Measurements from ENCODE around the gene OR4K13. TPM values are rescaled to one million over a fixed set of nuclear protein-coding genes. Genes with fewer than 3 reads are reported as not detected.

OR4K13 gene
- total RNA-seq, 1 donor from 2014 or later: not detected

- TF ChIP-seq CTCF (IDR thresholded peaks at IDR 0.05) (no peak), EZH2phosphoT487 (IDR thresholded peaks at IDR 0.05) (no peak), EZH2 (IDR thresholded peaks at IDR 0.05) (no peak)
- no peak within 1 kb of the TSS for H3K9ac ChIP-seq
- peaks cover 15% of the 10 kb centered on the region for H3K9me3 Mint-ChIP-seq
- H3K36me3 ChIP-seq: no peaks in the 10 kb centered on the region
- H3K27ac Mint-ChIP-seq: no peak within 1 kb of the TSS
- H3K4me1 ChIP-seq: no peaks in the 10 kb centered on the region
- no peak within 1 kb of the TSS for H3K4me2 ChIP-seq
- no peak within 1 kb of the TSS for H2AFZ ChIP-seq (replicated peaks)
- H3K4me1 Mint-ChIP-seq: no peaks in the 10 kb centered on the region
- no peak within 1 kb of the TSS for H3K27ac ChIP-seq
- H3K79me2 ChIP-seq (ENCODE audit: low read depth): no peaks in the 10 kb centered on the region
- H3K4me3 ChIP-seq: no peak within 1 kb of the TSS
- H3K9me3 ChIP-seq (ENCODE audit: low read depth): peaks cover 59% of the 10 kb centered on the region
- H3K36me3 Mint-ChIP-seq: no peaks in the 10 kb centered on the region
- peaks cover 2% of the 10 kb centered on the region for H3K27me3 Mint-ChIP-seq (ENCODE audit: insufficient read depth, low read depth)
- no peaks in the 10 kb centered on the region for H3K27me3 ChIP-seq
- no peaks in the 10 kb centered on the region for H4K20me1 ChIP-seq (ENCODE audit: low read depth)
- H3F3A ChIP-seq (ENCODE audit: low read depth): no peaks in the 10 kb centered on the region
- DNase-seq (ENCODE audit: low spot score): no peak
- no peak within 1 kb of the TSS for H3K4me3 Mint-ChIP-seq
These were observed 16.5 kb downstream of the OR4K13 start, which contains the start of gene OR4K14 for GRCh38 chr14:20019257-20019865. Gene OR4K14, minus strand, starts transcription at chr14:20019307. Its CDS starts 4,114 bp downstream, at chr14:20015193.

DNA sequence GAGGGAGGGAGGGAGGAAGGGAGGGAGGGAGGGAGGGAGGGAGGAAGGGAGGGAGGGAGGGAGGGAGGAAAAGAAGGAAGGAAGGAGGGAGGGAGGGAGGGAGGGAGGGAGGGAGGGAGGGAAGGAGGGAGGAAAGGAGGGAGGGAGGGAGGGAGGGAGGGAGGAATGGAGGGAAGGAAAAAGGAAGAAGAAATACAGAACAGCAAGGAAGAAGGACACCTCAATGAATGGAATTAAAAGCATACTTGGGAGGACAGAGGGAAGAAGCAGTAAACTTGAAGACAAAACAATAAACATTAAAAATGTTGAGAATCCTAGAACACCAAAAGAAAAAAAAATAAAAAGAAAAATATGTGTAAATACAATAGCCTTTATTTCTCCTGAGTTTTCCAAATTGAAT, 27.7 kb downstream of the OR4K13 start:
- Histone ChIP-seq H4K20me1 (ENCODE audit: low read depth) (no peaks in the 10 kb centered on the region), H3K36me3 (no peaks in the 10 kb centered on the region), H3K9ac (no peak overlapping the region), H2AFZ (replicated peaks) (no peak overlapping the region), H3K27ac (no peak overlapping the region), H3K9me3 (ENCODE audit: low read depth) (peaks cover 52% of the 10 kb centered on the region), H3K27me3 (no peaks in the 10 kb centered on the region), H3K4me1 (no peaks in the 10 kb centered on the region), H3F3A (ENCODE audit: low read depth) (no peaks in the 10 kb centered on the region), H3K4me3 (no peak overlapping the region), H3K79me2 (ENCODE audit: low read depth) (no peaks in the 10 kb centered on the region), H3K4me2 (no peak overlapping the region)
- Mint-ChIP-seq H3K36me3 (no peaks in the 10 kb centered on the region), H3K4me3 (no peak overlapping the region), H3K27me3 (ENCODE audit: insufficient read depth, low read depth) (peaks cover 2% of the 10 kb centered on the region), H3K9me3 (peaks cover 26% of the 10 kb centered on the region), H3K4me1 (no peaks in the 10 kb centered on the region), H3K27ac (no peak overlapping the region)
- DNase-seq (ENCODE audit: low spot score): no peak
- TF ChIP-seq EZH2 (IDR thresholded peaks at IDR 0.05) (no peak), EZH2phosphoT487 (IDR thresholded peaks at IDR 0.05) (no peak)

GRCh38 chr14:20002319-20002718, 33.5 kb downstream of the OR4K13 start:
- H3K9me3 ChIP-seq (ENCODE audit: low read depth): peaks cover 50% of the 10 kb centered on the region
- no peaks in the 10 kb centered on the region for H3K36me3 ChIP-seq
- no peaks in the 10 kb centered on the region for H3K27me3 ChIP-seq
- H3K4me2 ChIP-seq: no peak overlapping the region
- H3K9ac ChIP-seq: no peak overlapping the region
- TF ChIP-seq CTCF (IDR thresholded peaks at IDR 0.05) (no peak), EZH2phosphoT487 (IDR thresholded peaks at IDR 0.05) (no peak), EZH2 (IDR thresholded peaks at IDR 0.05) (no peak)
- H3K27ac ChIP-seq: no peak overlapping the region
- H2AFZ ChIP-seq (replicated peaks): no peak overlapping the region
- no peaks in the 10 kb centered on the region for H4K20me1 ChIP-seq (ENCODE audit: low read depth)
- H3K4me1 Mint-ChIP-seq: no peaks in the 10 kb centered on the region
- H3K4me1 ChIP-seq: no peaks in the 10 kb centered on the region
- H3F3A ChIP-seq (ENCODE audit: low read depth): no peaks in the 10 kb centered on the region
- no peak overlapping the region for H3K4me3 Mint-ChIP-seq
- DNase-seq (ENCODE audit: low spot score): no peak
- H3K9me3 Mint-ChIP-seq: peaks cover 22% of the 10 kb centered on the region
- H3K27ac Mint-ChIP-seq: no peak overlapping the region
- no peaks in the 10 kb centered on the region for H3K36me3 Mint-ChIP-seq
- no peaks in the 10 kb centered on the region for H3K27me3 Mint-ChIP-seq (ENCODE audit: insufficient read depth, low read depth)
- no peak overlapping the region for H3K4me3 ChIP-seq
- no peaks in the 10 kb centered on the region for H3K79me2 ChIP-seq (ENCODE audit: low read depth)

GRCh38 chr14:20001863-20002262, 34.0 kb downstream of the OR4K13 start, which contains the start of gene OR4Q2:
Gene OR4Q2, plus strand, starts transcription at chr14:20002163.
- no peaks in the 10 kb centered on the region for H3K79me2 ChIP-seq (ENCODE audit: low read depth)
- no peaks in the 10 kb centered on the region for H3F3A ChIP-seq (ENCODE audit: low read depth)
- no peak for DNase-seq (ENCODE audit: low spot score)
- Mint-ChIP-seq H3K27ac (no peak within 1 kb of the TSS), H3K36me3 (no peaks in the 10 kb centered on the region), H3K27me3 (ENCODE audit: insufficient read depth, low read depth) (no peaks in the 10 kb centered on the region), H3K9me3 (peaks cover 19% of the 10 kb centered on the region), H3K4me1 (no peaks in the 10 kb centered on the region), H3K4me3 (no peak within 1 kb of the TSS)
- no peak within 1 kb of the TSS for H3K27ac ChIP-seq
- H3K4me1 ChIP-seq: no peaks in the 10 kb centered on the region
- no peaks in the 10 kb centered on the region for H4K20me1 ChIP-seq (ENCODE audit: low read depth)
- H3K27me3 ChIP-seq: no peaks in the 10 kb centered on the region
- H3K4me2 ChIP-seq: no peak within 1 kb of the TSS
- no peak within 1 kb of the TSS for H3K9ac ChIP-seq
- peaks cover 51% of the 10 kb centered on the region for H3K9me3 ChIP-seq (ENCODE audit: low read depth)
- TF ChIP-seq EZH2phosphoT487 (IDR thresholded peaks at IDR 0.05) (no peak), EZH2 (IDR thresholded peaks at IDR 0.05) (no peak), CTCF (IDR thresholded peaks at IDR 0.05) (no peak)
- no peaks in the 10 kb centered on the region for H3K36me3 ChIP-seq
- no peak within 1 kb of the TSS for H2AFZ ChIP-seq (replicated peaks)
- no peak within 1 kb of the TSS for H3K4me3 ChIP-seq

Measured in neural progenitor cell (in vitro differentiated cells).